Measurements from ENCODE around the gene VAV1. TPM values are rescaled to one million over a fixed set of nuclear protein-coding genes. Genes with fewer than 3 reads are reported as not detected.
A peak's percentile ranks its signal among the peaks of the same experiment; 100 is the strongest.

VAV1 gene
- total RNA-seq, 1 experiment from 2014 or later: 3.0 TPM

DNA sequence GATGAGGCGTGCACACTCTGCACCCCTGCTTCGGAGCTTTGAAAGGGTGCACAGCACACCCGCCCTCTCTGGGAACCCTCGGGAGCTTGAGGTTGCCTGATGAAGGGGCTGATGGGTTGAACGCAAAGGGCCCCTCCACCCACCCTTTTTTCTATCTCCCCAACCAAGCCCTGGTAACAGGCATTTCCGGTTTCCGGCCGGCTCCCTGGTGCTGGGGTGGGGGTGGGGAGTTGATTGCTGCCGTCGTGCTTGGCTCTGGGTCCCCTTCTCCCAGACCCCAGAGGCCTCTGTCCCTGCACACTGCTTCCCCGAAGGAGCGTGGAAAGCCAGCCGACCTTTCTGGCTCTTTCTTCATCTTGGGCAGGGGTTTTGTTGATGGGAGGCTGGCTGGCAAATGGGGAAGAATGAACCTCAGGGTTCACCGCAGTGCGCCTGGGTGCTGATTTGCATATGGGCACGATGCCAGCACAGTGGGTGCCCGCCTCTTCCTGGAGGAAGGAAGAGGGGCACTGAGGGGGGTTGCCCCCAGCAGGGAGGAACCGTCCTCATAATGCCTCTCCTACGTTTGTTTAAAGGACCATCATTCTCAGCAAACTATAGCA is 29.1 kb downstream of the VAV1 start:
- Histone ChIP-seq H3K9ac (ENCODE audit: low read length) (peak overlapping the region; percentile 58), H3K4me2 (ENCODE audit: low read length) (peak overlapping the region; percentile 79), H3F3A (ENCODE audit: low read length, unreplicated experiment) (no peaks in the 10 kb centered on the region), H3K4me1 (ENCODE audit: insufficient read depth, low read length) (peaks cover 25% of the 10 kb centered on the region), H3K27me3 (ENCODE audit: low read length) (no peaks in the 10 kb centered on the region), H3K27ac (ENCODE audit: low read length) (peak overlapping the region; percentile 92), H4K20me1 (ENCODE audit: low read length) (no peaks in the 10 kb centered on the region), H2AFZ (ENCODE audit: low read length) (peak overlapping the region; percentile 59), H3K4me3 (ENCODE audit: low read length) (peak overlapping the region; percentile 53), H3K79me2 (ENCODE audit: low read length) (no peaks in the 10 kb centered on the region), H3K9me3 (ENCODE audit: low read length) (no peaks in the 10 kb centered on the region), H3K9me2 (replicated peaks; ENCODE audit: low read length) (no peaks in the 10 kb centered on the region), H3K36me3 (ENCODE audit: low read depth, low read length) (no peaks in the 10 kb centered on the region)
- ATAC-seq (no peak; the same call in 1 of the 2 replicates), DNase-seq (peak; percentile 72)
- BruUV-seq (replicated peaks): no TSS peak
- intact Hi-C loops (cut with micrococcal nuclease): loop anchor here (2.0 kb wide), 1 partner anchor 35 kb away; the partner anchor contains the start of gene SH2D3A
- TF ChIP-seq EZH2 (IDR thresholded peaks at IDR 0.05; ENCODE audit: low read length, unreplicated experiment) (no peak), EZH2phosphoT487 (IDR thresholded peaks at IDR 0.05; ENCODE audit: borderline replicate concordance, low read length) (no peak)
- TF ChIP-seq, protein P1, sequence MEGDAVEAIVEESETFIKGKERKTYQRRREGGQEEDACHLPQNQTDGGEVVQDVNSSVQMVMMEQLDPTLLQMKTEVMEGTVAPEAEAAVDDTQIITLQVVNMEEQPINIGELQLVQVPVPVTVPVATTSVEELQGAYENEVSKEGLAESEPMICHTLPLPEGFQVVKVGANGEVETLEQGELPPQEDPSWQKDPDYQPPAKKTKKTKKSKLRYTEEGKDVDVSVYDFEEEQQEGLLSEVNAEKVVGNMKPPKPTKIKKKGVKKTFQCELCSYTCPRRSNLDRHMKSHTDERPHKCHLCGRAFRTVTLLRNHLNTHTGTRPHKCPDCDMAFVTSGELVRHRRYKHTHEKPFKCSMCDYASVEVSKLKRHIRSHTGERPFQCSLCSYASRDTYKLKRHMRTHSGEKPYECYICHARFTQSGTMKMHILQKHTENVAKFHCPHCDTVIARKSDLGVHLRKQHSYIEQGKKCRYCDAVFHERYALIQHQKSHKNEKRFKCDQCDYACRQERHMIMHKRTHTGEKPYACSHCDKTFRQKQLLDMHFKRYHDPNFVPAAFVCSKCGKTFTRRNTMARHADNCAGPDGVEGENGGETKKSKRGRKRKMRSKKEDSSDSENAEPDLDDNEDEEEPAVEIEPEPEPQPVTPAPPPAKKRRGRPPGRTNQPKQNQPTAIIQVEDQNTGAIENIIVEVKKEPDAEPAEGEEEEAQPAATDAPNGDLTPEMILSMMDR (conservative IDR thresholded peaks at IDR 0.05; ENCODE audit: low read depth, low read length): no peak
- ChIA-PET POLR2A (ENCODE audit: unreplicated experiment) (no interaction called here), CTCF (no interaction called here)

- Histone ChIP-seq H3K4me2 (ENCODE audit: low read length) (no peak overlapping the region; the same call in 1 of the 2 replicates), H3K79me2 (ENCODE audit: low read length) (no peaks in the 10 kb centered on the region), H3K4me3 (ENCODE audit: low read length) (no peak overlapping the region), H2AFZ (ENCODE audit: low read length) (no peak overlapping the region; the same call in 1 of the 2 replicates), H3K27me3 (ENCODE audit: low read length) (no peaks in the 10 kb centered on the region), H3K9ac (ENCODE audit: low read length) (no peak overlapping the region), H4K20me1 (ENCODE audit: low read length) (no peaks in the 10 kb centered on the region), H3F3A (ENCODE audit: low read length, unreplicated experiment) (no peaks in the 10 kb centered on the region), H3K36me3 (ENCODE audit: low read depth, low read length) (no peaks in the 10 kb centered on the region), H3K27ac (ENCODE audit: low read length) (peak overlapping the region; percentile 40), H3K9me2 (replicated peaks; ENCODE audit: low read length) (no peaks in the 10 kb centered on the region), H3K9me3 (ENCODE audit: low read length) (no peaks in the 10 kb centered on the region), H3K4me1 (ENCODE audit: insufficient read depth, low read length) (peaks cover 25% of the 10 kb centered on the region)
- no TSS peak for BruUV-seq (replicated peaks)
- DNase-seq (peak; percentile 24), ATAC-seq (no peak)
- TF ChIP-seq EZH2 (IDR thresholded peaks at IDR 0.05; ENCODE audit: low read length, unreplicated experiment) (no peak), EZH2phosphoT487 (IDR thresholded peaks at IDR 0.05; ENCODE audit: borderline replicate concordance, low read length) (no peak)
- TF ChIP-seq, protein P1 (conservative IDR thresholded peaks at IDR 0.05; ENCODE audit: low read depth, low read length): no peak
- intact Hi-C loops (cut with micrococcal nuclease): no loop called here
- POLR2A ChIA-PET (ENCODE audit: unreplicated experiment): no interaction called here
- CTCF ChIA-PET: no interaction called here
Observed at GRCh38 chr19:6802336-6803035, 30.0 kb downstream of the VAV1 start.

- no peak overlapping the region for H3K9ac ChIP-seq (ENCODE audit: low read length)
- H3K27ac ChIP-seq (ENCODE audit: low read length): no peak overlapping the region
- ATAC-seq (no peak), DNase-seq (no peak)
- no peaks in the 10 kb centered on the region for H3K36me3 ChIP-seq (ENCODE audit: low read depth, low read length)
- intact Hi-C loops (cut with micrococcal nuclease): no loop called here
- no peak overlapping the region for H3K4me3 ChIP-seq (ENCODE audit: low read length)
- no peaks in the 10 kb centered on the region for H4K20me1 ChIP-seq (ENCODE audit: low read length)
- H3K79me2 ChIP-seq (ENCODE audit: low read length): no peaks in the 10 kb centered on the region
- no peak overlapping the region for H3K4me2 ChIP-seq (ENCODE audit: low read length)
- H2AFZ ChIP-seq (ENCODE audit: low read length): no peak overlapping the region
- peaks cover 25% of the 10 kb centered on the region for H3K4me1 ChIP-seq (ENCODE audit: insufficient read depth, low read length)
- ChIA-PET POLR2A (ENCODE audit: unreplicated experiment) (no interaction called here), CTCF (no interaction called here)
- H3K27me3 ChIP-seq (ENCODE audit: low read length): no peaks in the 10 kb centered on the region
- H3K9me3 ChIP-seq (ENCODE audit: low read length): no peaks in the 10 kb centered on the region
- no peaks in the 10 kb centered on the region for H3F3A ChIP-seq (ENCODE audit: low read length, unreplicated experiment)
- TF ChIP-seq EZH2phosphoT487 (IDR thresholded peaks at IDR 0.05; ENCODE audit: borderline replicate concordance, low read length): no peak
- TF ChIP-seq, protein P1 (conservative IDR thresholded peaks at IDR 0.05; ENCODE audit: low read depth, low read length): no peak
- no peak for TF ChIP-seq EZH2 (IDR thresholded peaks at IDR 0.05; ENCODE audit: low read length, unreplicated experiment)
- BruUV-seq (replicated peaks): no TSS peak
- no peaks in the 10 kb centered on the region for H3K9me2 ChIP-seq (replicated peaks; ENCODE audit: low read length)
Observed at GRCh38 chr19:6803036-6803404, 30.5 kb downstream of the VAV1 start.
